H1 (cell line): Measurements from ENCODE around the gene LYZL4. TPM values are rescaled to one million over a fixed set of nuclear protein-coding genes. Genes with fewer than 3 reads are reported as not detected.

Experiments
- CTCF ChIA-PET: fragments of 300-600 bp; sonication (Branson Sonifier 250); formaldehyde crosslinking; loops from one replicate; lab custom pipeline; 2021; ENCODE audit not compliant: partially characterized antibody; lab: Charles Lee
- POLR2A ChIA-PET: fragments of 300-600 bp; sonication (Branson Sonifier 250); formaldehyde crosslinking; loops from one replicate; lab custom pipeline; 2021; ENCODE audit warnings: inconsistent platforms; ENCODE audit not compliant: partially characterized antibody; lab: Charles Lee
- DNase-seq, 2 experiments: peaks; one replicate each; pipeline versions ENCODE4 v3.0.0 to v3.0.0-alpha.2; 2010 to 2022; ENCODE audit warnings: low spot score in 2 of 2, low read depth in 1 of 2, mixed read lengths in 1 of 2
- FAIRE-seq: peaks from 2 replicates; lab custom pipeline; 2011; peaks lifted over from hg19 to GRCh38; lab: Jason Lieb, UNC
- H2AFZ ChIP-seq: 2 replicates; pipeline ENCODE4 v1.8.1; 2012; ENCODE audit warnings: low read length, inconsistent platforms
- H2AK5ac ChIP-seq: 2 replicates; pipeline ENCODE4 v1.6.1; 2013; ENCODE audit warnings: low read depth, low read length
- H2BK120ac ChIP-seq: replicated peaks from 2 replicates; pipeline ENCODE3; 2013; ENCODE audit warnings: low read depth, low read length, inconsistent platforms
- H2BK12ac ChIP-seq: 2 replicates; pipeline ENCODE4 v1.6.1; 2013; ENCODE audit warnings: low read depth, low read length
- H2BK15ac ChIP-seq: 2 replicates; pipeline ENCODE4 v1.6.1; 2013; ENCODE audit warnings: low read length
- H2BK20ac ChIP-seq: 2 replicates; pipeline ENCODE4 v1.6.1; 2013; ENCODE audit warnings: low read length
- H2BK5ac ChIP-seq: 2 replicates; pipeline ENCODE4 v1.6.1; 2013; ENCODE audit warnings: low read depth, low read length
- H3K14ac ChIP-seq: 2 replicates; pipeline ENCODE4 v1.6.1; 2013; ENCODE audit warnings: inconsistent platforms; ENCODE audit not compliant: insufficient read length
- H3K18ac ChIP-seq: 2 replicates; pipeline ENCODE4 v1.6.1; 2013; ENCODE audit warnings: low read length; ENCODE audit errors: extremely low read depth
- H3K23ac ChIP-seq: 2 replicates; pipeline ENCODE4 v1.6.1; 2013; ENCODE audit warnings: inconsistent platforms; ENCODE audit not compliant: insufficient read length
- H3K23me2 ChIP-seq: 2 replicates; pipeline ENCODE4 v1.6.1; 2013; ENCODE audit warnings: low read depth, low read length
- H3K27ac ChIP-seq: 2 replicates; pipeline ENCODE4 v1.6.1; 2011; ENCODE audit warnings: low read depth, low read length, inconsistent platforms
- H3K27me3 ChIP-seq, 4 experiments: replicated peaks in 1 of 4; 1 replicate in 1 of 4; 2 replicates in 3 of 4; pipeline versions ENCODE4 v1.6.1 to v1.8.1; 2011 to 2013; ENCODE audit warnings: low read length in 3 of 4, mild to moderate bottlenecking in 3 of 4, inconsistent platforms in 2 of 4, mixed read lengths in 2 of 4, moderate library complexity in 1 of 4; ENCODE audit not compliant: control insufficient read depth in 3 of 4, insufficient read depth in 3 of 4; ENCODE audit errors: extremely low read depth in 1 of 4
- H3K36me3 ChIP-seq, 4 experiments: 2 replicates each; pipeline versions ENCODE4 v1.6.1 to v1.8.1; 2011 to 2013; ENCODE audit warnings: mild to moderate bottlenecking in 4 of 4, low read length in 3 of 4, moderate library complexity in 2 of 4, control low read depth in 1 of 4, inconsistent platforms in 1 of 4; ENCODE audit not compliant: insufficient read depth in 4 of 4, control insufficient read depth in 2 of 4
- H3K4ac ChIP-seq: replicated peaks from 2 replicates; pipeline ENCODE3; 2013; ENCODE audit warnings: low read length, low read depth, mixed read lengths, inconsistent platforms; ENCODE audit not compliant: insufficient read length
- H3K4me1 ChIP-seq, 4 experiments: replicated peaks in 1 of 4; 1 replicate in 1 of 4; 2 replicates in 3 of 4; pipeline versions ENCODE4 v1.6.1 to v1.8.1; 2011 to 2013; ENCODE audit warnings: low read length in 3 of 4, inconsistent platforms in 2 of 4, mixed read lengths in 1 of 4; ENCODE audit not compliant: insufficient read depth in 4 of 4, control insufficient read depth in 3 of 4
- H3K4me2 ChIP-seq, 2 experiments: 2 replicates each; pipeline versions ENCODE4 v1.6.1 to v1.8.1; 2011 to 2013; ENCODE audit warnings: low read depth in 2 of 2, low read length in 2 of 2, control low read depth in 1 of 2, inconsistent platforms in 1 of 2, mild to moderate bottlenecking in 1 of 2; ENCODE audit not compliant: insufficient read depth in 1 of 2
- H3K4me3 ChIP-seq, 4 experiments: fragments of 200-600, 300-600 bp in 1 of 4; sonication (generic), shearing (Covaris generic), sonication (Bioruptor Twin) in 1 of 4; 2 replicates each; pipeline versions ENCODE4 v1.5.1 to v1.8.1; 2011 to 2016; ENCODE audit warnings: low read length in 4 of 4, low read depth in 3 of 4, control low read depth in 2 of 4, inconsistent platforms in 2 of 4, mild to moderate bottlenecking in 2 of 4, mixed read lengths in 1 of 4, moderate library complexity in 1 of 4; ENCODE audit not compliant: insufficient read depth in 2 of 4; ENCODE audit errors: extremely low read depth in 1 of 4
- H3K56ac ChIP-seq: replicated peaks from 2 replicates; pipeline ENCODE3; 2013; ENCODE audit warnings: low read depth, mild to moderate bottlenecking, mixed read lengths, low read length, inconsistent platforms; ENCODE audit not compliant: insufficient read length
- H3K79me1 ChIP-seq: 2 replicates; pipeline ENCODE4 v1.6.1; 2013; ENCODE audit warnings: low read depth, low read length, control low read depth
- H3K79me2 ChIP-seq, 2 experiments: 2 replicates each; pipeline versions ENCODE4 v1.6.1 to v1.8.1; 2012 to 2013; ENCODE audit warnings: low read length in 2 of 2, mild to moderate bottlenecking in 2 of 2, inconsistent platforms in 1 of 2; ENCODE audit not compliant: insufficient read depth in 2 of 2, control insufficient read depth in 1 of 2
- H3K9ac ChIP-seq, 4 experiments: replicated peaks in 1 of 4; 1 replicate in 1 of 4; 2 replicates in 3 of 4; pipeline versions ENCODE4 v1.6.1 to v1.8.1; 2011 to 2013; ENCODE audit warnings: low read depth in 3 of 4, low read length in 3 of 4, control low read depth in 2 of 4, mild to moderate bottlenecking in 2 of 4, moderate library complexity in 2 of 4, inconsistent platforms in 1 of 4; ENCODE audit errors: extremely low read depth in 1 of 4
- H3K9me3 ChIP-seq, 2 experiments: 2 replicates each; pipeline versions ENCODE4 v1.6.1 to v1.8.1; 2012 to 2013; ENCODE audit warnings: mild to moderate bottlenecking in 2 of 2, moderate library complexity in 2 of 2, control low read depth in 1 of 2, inconsistent platforms in 1 of 2, low read depth in 1 of 2, low read length in 1 of 2, mixed read lengths in 1 of 2; ENCODE audit not compliant: insufficient read depth in 2 of 2
- H4K20me1 ChIP-seq, 2 experiments: replicated peaks in 1 of 2; 2 replicates each; pipeline versions ENCODE3 to v1.8.1; 2011 to 2013; ENCODE audit warnings: inconsistent platforms in 2 of 2, low read length in 2 of 2, mild to moderate bottlenecking in 1 of 2; ENCODE audit not compliant: insufficient read depth in 2 of 2, control insufficient read depth in 1 of 2
- H4K5ac ChIP-seq: 2 replicates; pipeline ENCODE4 v1.6.1; 2013; ENCODE audit warnings: low read length, low read depth, mixed read lengths, inconsistent platforms; ENCODE audit not compliant: insufficient read length
- H4K8ac ChIP-seq: 2 replicates; pipeline ENCODE4 v1.8.0; 2013; ENCODE audit warnings: mild to moderate bottlenecking, moderate library complexity, low read length, inconsistent platforms; ENCODE audit not compliant: insufficient read depth; ENCODE audit errors: extremely low read depth
- H4K91ac ChIP-seq: replicated peaks from 2 replicates; pipeline ENCODE3; 2013; ENCODE audit warnings: low read length, mixed read lengths, inconsistent platforms; ENCODE audit not compliant: insufficient read length
- EGR1 ChIP-seq: IDR thresholded peaks from 2 replicates; pipeline ENCODE4 v1.6.1; 2011; ENCODE audit warnings: low read depth, low read length, borderline replicate concordance
- JUND ChIP-seq: IDR thresholded peaks from 2 replicates; pipeline ENCODE4 v1.6.1; 2011; ENCODE audit warnings: mild to moderate bottlenecking, improper control_type of control experiment, low read length
- KDM5A ChIP-seq: fragments of 200-600 bp; IDR thresholded peaks from 2 replicates; pipeline ENCODE4 v1.7.1; 2012; ENCODE audit warnings: mild to moderate bottlenecking, low read length, inconsistent platforms, mixed read lengths
- NRF1 ChIP-seq: IDR thresholded peaks from 2 replicates; pipeline ENCODE4 v1.6.1; 2011; ENCODE audit warnings: mild to moderate bottlenecking, low read depth, low read length, improper control_type of control experiment
- POLR2AphosphoS5 ChIP-seq: IDR thresholded peaks from 2 replicates; pipeline ENCODE4 v1.6.1; 2011; ENCODE audit warnings: low read depth, low read length
- SAP30 ChIP-seq: fragments of 300-600 bp; sonication (generic); IDR thresholded peaks from 2 replicates; pipeline ENCODE4 v1.7.1; 2012; ENCODE audit warnings: low read length, moderate library complexity, mild to moderate bottlenecking, inconsistent platforms; ENCODE audit not compliant: insufficient read depth, insufficient replicate concordance
- SIN3A ChIP-seq, 2 experiments: IDR thresholded peaks in 1 of 2; conservative IDR thresholded peaks in 1 of 2; 2 replicates each; pipeline ENCODE4 v1.6.1; 2011 to 2012; ENCODE audit warnings: low read length in 2 of 2, improper control_type of control experiment in 1 of 2, low read depth in 1 of 2, mild to moderate bottlenecking in 1 of 2
- SP2 ChIP-seq: IDR thresholded peaks from 2 replicates; pipeline ENCODE4 v1.6.1; 2012; ENCODE audit warnings: mild to moderate bottlenecking, low read length, inconsistent platforms
- USF2 ChIP-seq: IDR thresholded peaks from 2 replicates; pipeline ENCODE4 v1.6.1; 2011; ENCODE audit warnings: low read length, improper control_type of control experiment
- WGBS, 2 experiments: shearing (Covaris generic) in 1 of 2; methylation state at CpG; one replicate each; pipeline versions ENCODE4 v1.1.6 to v1.1.7; 2013 to 2015; ENCODE audit warnings: low lambda C conversion rate in 2 of 2, mixed read lengths in 2 of 2, inconsistent platforms in 1 of 2, low coverage in 1 of 2, missing lambda C conversion rate in 1 of 2; ENCODE audit not compliant: insufficient replicate concordance in 2 of 2, insufficient coverage in 1 of 2, insufficient read length in 1 of 2; ENCODE audit errors: extremely low coverage in 1 of 2, missing lambda C conversion rate in 1 of 2; 5-methylcytosine and 5-hydroxymethylcytosine counted together
- long read RNA-seq, 2 experiments: library from RNA in 1 of 2; library from capped mRNA in 1 of 2; stranded (forward); transcript quantifications; one replicate each; pipeline ENCODE4 v2.0.0, GENCODE V29; 2021; ENCODE audit warnings: inconsistent platforms in 1 of 2
- polyA minus RNA-seq, 3 experiments: library from RNA; depleted of rRNA, polyadenylated mRNA; stranded (reverse); fragments of >200 nt; gene quantifications; 1 replicate in 2 of 3; 2 replicates in 1 of 3; pipeline ENCODE4 v1.2.3, GENCODE V29; 2011
- polyA plus RNA-seq, 7 experiments: library from polyadenylated mRNA; depleted of rRNA in 3 of 7; stranded (reverse) in 5 of 7; unstranded in 2 of 7; fragments of >200 nt in 5 of 7; fragments of 200-250 nt in 2 of 7; gene quantifications; 1 replicate in 5 of 7; 2 replicates in 1 of 7; 4 replicates in 1 of 7; pipeline versions ENCODE4 v1.2.1 to v1.2.3, GENCODE V29; 2011 to 2013; ENCODE audit warnings: missing spikeins in 2 of 7, mixed read lengths in 2 of 7
- total RNA-seq: library from RNA; stranded (reverse); fragmentation: NEBNext Ultra II Directional; extraction: Animal tissue kit (Norgen Biotek cat#: 25700); gene quantifications from 2 replicates; pipeline ENCODE4 v1.2.1, GENCODE V29; 2021

The LYZL4 gene
- total RNA-seq (not detected in 2 replicates), polyA plus RNA-seq (2011; rRNA removed) (not detected in 2 replicates), polyA minus RNA-seq (2011; rRNA and poly(A)+ RNA removed) (not detected in 2 replicates)
- not detected for polyA plus RNA-seq (2011; cell fraction: cytosol; rRNA removed)
- polyA plus RNA-seq (2011; cell fraction: nucleus; rRNA removed) = not detected
- polyA plus RNA-seq (2012, experiment 1 of 2) = not detected in 4 replicates
- polyA plus RNA-seq (2012, experiment 2 of 2) = not detected
- not detected for polyA plus RNA-seq (2013, experiment 1 of 2)
- not detected for polyA plus RNA-seq (2013, experiment 2 of 2)
- polyA minus RNA-seq (2011; cell fraction: cytosol; rRNA and poly(A)+ RNA removed) = not detected
- polyA minus RNA-seq (2011; cell fraction: nucleus; rRNA and poly(A)+ RNA removed) = not detected
- long read RNA-seq, experiment 1 = 0 reads
- long read RNA-seq, experiment 2 = 0 reads

DNA sequence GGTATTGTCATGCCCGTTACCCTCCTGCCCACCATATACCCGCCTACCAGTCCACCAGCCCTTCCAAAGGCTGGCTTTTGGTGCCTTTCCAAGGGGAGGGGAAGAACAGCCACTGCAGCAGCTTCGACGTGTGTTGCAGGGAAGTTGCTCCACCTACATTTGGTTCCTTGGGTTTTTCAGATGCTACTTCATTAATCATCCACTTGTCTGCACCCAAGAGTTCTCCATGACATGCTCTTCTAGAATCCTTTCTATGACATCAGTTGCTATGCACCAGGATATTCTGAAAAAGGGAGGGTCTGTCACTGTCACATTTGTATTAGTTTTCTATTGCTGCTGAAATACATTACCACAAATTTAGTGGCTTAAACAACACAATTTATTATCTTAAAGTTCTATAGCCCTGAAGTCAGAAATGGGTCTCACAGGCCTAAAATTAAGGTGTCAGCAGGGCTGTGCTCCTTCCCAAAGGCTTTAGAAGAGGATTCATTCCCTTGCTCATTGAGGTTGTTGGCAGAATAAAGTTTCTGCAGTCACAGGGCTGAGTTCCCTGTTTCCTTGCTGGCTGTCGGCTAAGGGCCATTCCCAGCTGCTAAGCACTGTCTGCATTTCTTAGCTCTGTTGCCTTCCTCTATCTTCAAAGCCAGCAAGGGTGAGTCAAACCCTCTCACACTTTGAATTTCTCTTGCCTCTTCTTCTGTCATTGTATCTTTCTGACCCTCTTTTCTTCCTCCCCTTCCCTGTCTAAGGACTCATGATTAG is at the start of gene LYZL4:
TSS of gene LYZL4 (minus strand) at position 241 of the 762 bp plus-strand sequence. CDS start 3,359 bp downstream, outside the sequence.
- H3K9ac ChIP-seq = no peak within 1 kb of the TSS
- H3K36me3 ChIP-seq = no peaks in the 10 kb centered on the region
- H2BK5ac ChIP-seq = no peak within 1 kb of the TSS
- no peaks in the 10 kb centered on the region for H3K23me2 ChIP-seq
- H3K4me2 ChIP-seq = no peak within 1 kb of the TSS
- H2BK12ac ChIP-seq = no peak within 1 kb of the TSS
- H3K23ac ChIP-seq = no peak within 1 kb of the TSS
- H3K18ac ChIP-seq = no peak within 1 kb of the TSS
- no peak within 1 kb of the TSS for H4K91ac ChIP-seq
- H2BK120ac ChIP-seq = no peak within 1 kb of the TSS
- H3K79me1 ChIP-seq = no peaks in the 10 kb centered on the region
- no peak within 1 kb of the TSS for H3K14ac ChIP-seq
- H4K20me1 ChIP-seq = no peaks in the 10 kb centered on the region
- H3K56ac ChIP-seq = no peak within 1 kb of the TSS
- no peak within 1 kb of the TSS for H3K27ac ChIP-seq
- ChIA-PET CTCF (interaction anchor here (0.8 kb wide), 1 partner anchor 21 kb away, joined by 4 read pairs; no protein-coding TSS in a partner anchor), POLR2A (no interaction called here)
- H2AK5ac ChIP-seq = no peak within 1 kb of the TSS
- H3K4me3 ChIP-seq = no peak within 1 kb of the TSS
- no peak within 1 kb of the TSS for H4K8ac ChIP-seq
- DNase-seq = no peak
- H3K9me3 ChIP-seq = no peaks in the 10 kb centered on the region
- H2BK15ac ChIP-seq = no peak within 1 kb of the TSS
- no peaks in the 10 kb centered on the region; a peak in 1 of 7 replicates for H3K27me3 ChIP-seq
- 88% methylated on average over 5 of the region's 5 CpGs; no CpG with 5 or more reads in 1 of the 2 experiments for WGBS, 2 experiments
- H2AFZ ChIP-seq = no peak within 1 kb of the TSS
- peaks cover 0 to 4% (median 0%) of the 10 kb centered on the region in 4 experiments; a peak in 1 of 7 replicates for H3K4me1 ChIP-seq
- H3K4ac ChIP-seq = no peak within 1 kb of the TSS
- H3K79me2 ChIP-seq = no peaks in the 10 kb centered on the region
- H2BK20ac ChIP-seq = no peak within 1 kb of the TSS
- FAIRE-seq = no peak
- no peak within 1 kb of the TSS for H4K5ac ChIP-seq
- TF ChIP-seq SIN3A (conservative IDR thresholded peaks at IDR 0.05 in 1 of 2, IDR thresholded peaks at IDR 0.05 in 1 of 2; ENCODE audit: low read depth in 1 of 2, low read length in 2 of 2) = no peak
- TF ChIP-seq POLR2AphosphoS5 = no peak
- TF ChIP-seq KDM5A = no peak
- TF ChIP-seq EGR1 = no peak
- TF ChIP-seq SAP30 = no peak
- no peak for TF ChIP-seq NRF1
- TF ChIP-seq USF2 = no peak
- no peak for TF ChIP-seq SP2
- TF ChIP-seq JUND = no peak
